ENCODE measurements around the gene AKAP9.
"Not testable (repeated sequence)": the region's sequence is repeated elsewhere in the genome, so short reads cannot be mapped to it uniquely, and the experiment has no call there.

- TF ChIP-seq POLR2A (IDR thresholded peaks at IDR 0.05; ENCODE audit: low read length); GATA1 (IDR thresholded peaks at IDR 0.05; ENCODE audit: low read depth, low read length): not testable (repeated sequence)
These were observed 143.3 kb downstream of the AKAP9 start for GRCh38 chr7:92083922-92084321.

Data from erythroblast (primary cell).